HG02970 (cell line): ENCODE results near the gene SEC63.
"Not testable (repeated sequence)": the region's sequence is repeated elsewhere in the genome, so short reads cannot be mapped to it uniquely, and the experiment has no call there.

Source experiments
- ATAC-seq: cut with Tn5 transposase; IDR thresholded peaks from one replicate; pipeline ENCODE4 v1.9.1; 2021; ENCODE audit warnings: mild to moderate bottlenecking, moderate library complexity, moderate number of reproducible peaks; ENCODE audit not compliant: unreplicated experiment, low FRiP score

The SEC63 gene

GRCh38 chr6:107932580-107932979 is 25.4 kb downstream of the SEC63 start:
- no peak for ATAC-seq

DNA sequence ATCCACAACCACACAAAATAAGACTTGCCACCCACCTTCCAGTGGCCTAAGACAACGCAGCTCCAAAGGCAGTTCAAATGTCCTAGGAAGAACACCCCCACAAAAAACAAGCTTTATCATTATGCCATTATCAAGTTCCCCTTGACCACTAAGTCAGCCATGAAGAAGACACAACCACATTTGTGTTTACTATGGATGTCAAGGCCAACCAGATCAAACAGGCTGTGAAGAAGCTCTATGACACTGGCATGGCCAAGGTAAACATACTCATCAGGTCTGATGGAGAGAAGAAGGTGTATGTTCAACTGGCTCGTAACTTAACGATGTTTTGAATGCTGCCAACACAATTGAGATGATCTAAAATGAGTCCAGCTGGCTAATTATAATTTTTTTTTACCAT is 26.1 kb downstream of the SEC63 start:
- ATAC-seq: no peak

GRCh38 chr6:107928984-107929383 is 29.0 kb downstream of the SEC63 start:
- ATAC-seq: no peak

DNA sequence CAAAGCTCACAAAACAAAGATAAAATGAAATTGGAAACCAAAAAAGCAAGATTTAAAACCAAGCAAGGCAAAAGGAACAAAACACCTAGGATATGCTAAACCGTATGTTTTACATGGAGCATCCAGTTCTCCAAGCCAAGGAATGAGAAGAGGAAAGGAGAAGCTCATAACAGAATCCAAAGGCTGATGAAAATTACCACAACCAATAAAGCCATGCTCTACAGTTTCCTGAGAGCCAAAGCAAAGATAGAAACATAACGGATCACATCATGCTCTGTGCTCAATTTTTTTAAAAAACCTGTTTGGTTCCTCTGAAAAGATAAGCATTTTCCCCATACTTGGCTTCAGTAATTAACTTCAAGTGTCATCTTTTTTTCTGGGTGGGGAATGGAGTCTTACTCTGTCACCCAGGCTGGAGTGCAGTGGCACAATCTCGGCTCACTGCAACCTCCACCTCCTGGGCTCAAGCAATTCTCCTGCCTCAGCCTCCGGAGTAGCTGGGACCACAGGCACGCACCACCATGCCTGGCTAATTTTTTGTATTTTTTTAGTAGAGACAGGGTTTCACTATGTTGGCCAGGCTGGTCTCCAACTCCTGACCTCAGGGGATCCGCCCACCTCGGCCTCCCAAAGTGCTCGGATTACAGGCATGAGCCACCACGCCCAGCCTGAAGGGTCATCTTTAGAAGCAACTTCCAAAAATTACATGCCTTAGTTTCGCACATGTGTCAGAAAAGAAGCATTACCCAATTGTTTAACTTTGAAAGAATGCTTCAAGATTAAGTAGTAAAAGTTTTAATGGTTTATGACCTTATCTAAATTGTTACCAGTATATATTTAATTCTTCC is 31.1 kb downstream of the SEC63 start:
- not testable (repeated sequence) for ATAC-seq

- ATAC-seq: no peak
Measured at GRCh38 chr6:107917451-107918375, 40.3 kb downstream of the SEC63 start.

DNA sequence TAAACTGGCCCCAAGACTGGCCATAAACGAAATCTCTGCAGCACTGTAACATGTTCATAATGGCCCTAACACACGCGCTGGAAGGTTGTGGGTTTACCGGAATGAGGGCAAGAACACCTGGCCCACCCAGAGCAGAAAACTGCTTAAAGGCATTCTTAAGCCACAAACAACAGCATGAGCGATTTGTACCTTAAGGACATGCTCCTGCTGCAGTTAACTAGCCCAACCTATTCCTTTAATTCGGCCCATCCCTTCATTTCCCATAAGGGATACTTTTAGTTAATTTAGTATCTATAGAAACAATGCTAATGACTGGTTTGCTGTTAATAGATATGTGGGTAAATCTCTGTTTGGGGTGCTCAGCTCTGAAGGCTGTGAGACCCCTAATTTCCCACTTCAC is 41.0 kb downstream of the SEC63 start:
- ATAC-seq: not testable (repeated sequence)

DNA sequence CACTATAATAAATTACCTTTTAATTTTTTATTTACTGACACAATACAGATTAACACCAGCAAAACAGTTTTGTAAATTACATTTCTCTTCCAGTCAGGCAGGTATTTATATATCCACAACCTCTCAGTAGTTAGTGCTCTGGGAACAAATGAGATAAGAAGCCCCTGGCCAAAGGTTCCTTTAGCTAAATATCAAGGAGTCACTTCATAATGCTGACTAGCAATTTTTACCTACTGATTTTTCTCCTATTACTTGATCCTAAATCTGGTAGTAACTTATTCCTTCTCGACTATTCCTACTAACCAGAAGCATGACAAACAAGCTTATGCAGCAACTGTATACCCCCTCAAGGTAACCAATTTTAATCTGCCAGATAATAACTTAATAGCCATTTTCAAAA is 46.3 kb downstream of the SEC63 start:
- ATAC-seq: no peak

- ATAC-seq: no peak
Measured at GRCh38 chr6:107894809-107895396, 63.1 kb downstream of the SEC63 start.

GRCh38 chr6:107890431-107890830 is 67.6 kb downstream of the SEC63 start:
- not testable (repeated sequence) for ATAC-seq

DNA sequence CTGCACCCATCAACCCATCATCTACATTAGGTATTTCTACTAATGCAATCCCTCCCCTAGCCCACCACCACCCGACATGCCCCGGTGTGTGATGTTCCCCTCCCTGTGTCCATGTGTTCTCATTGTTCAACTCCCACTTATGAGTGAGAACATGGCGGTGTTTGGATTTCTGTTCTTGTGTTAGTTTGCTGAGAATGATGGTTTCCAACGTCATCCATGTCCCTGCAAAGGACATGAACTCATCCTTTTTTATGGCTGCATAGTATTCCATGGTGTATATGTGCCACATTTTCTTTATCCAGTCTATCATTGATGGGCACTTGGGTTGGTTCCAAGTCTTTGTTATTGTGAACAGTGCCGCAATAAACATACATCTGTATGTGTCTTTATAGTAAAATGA is 72.1 kb downstream of the SEC63 start:
- not testable (repeated sequence) for ATAC-seq

GRCh38 chr6:107879941-107880340 is 78.1 kb downstream of the SEC63 start:
- no peak for ATAC-seq

DNA sequence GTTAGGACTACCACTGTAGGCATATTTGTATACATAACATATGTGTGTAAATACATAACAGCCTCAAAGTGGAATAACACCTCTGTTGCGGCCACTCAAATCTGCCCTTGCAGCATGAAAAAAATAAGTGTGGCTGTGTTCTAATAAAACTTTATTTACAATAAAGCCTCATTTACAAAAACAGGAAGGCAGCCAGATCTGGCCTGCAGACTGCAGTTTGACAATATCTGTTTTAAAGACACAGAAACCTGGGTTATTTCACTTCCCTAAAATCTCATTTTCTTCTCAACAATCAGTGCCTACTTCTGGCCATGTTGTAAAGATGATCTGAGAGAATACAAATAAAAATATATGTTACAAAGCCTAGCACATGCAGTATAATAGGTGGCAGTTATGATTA is 80.0 kb downstream of the SEC63 start:
- ATAC-seq: no peak

- ATAC-seq: no peak
Measured at GRCh38 chr6:107871976-107872375, 86.0 kb downstream of the SEC63 start.

DNA sequence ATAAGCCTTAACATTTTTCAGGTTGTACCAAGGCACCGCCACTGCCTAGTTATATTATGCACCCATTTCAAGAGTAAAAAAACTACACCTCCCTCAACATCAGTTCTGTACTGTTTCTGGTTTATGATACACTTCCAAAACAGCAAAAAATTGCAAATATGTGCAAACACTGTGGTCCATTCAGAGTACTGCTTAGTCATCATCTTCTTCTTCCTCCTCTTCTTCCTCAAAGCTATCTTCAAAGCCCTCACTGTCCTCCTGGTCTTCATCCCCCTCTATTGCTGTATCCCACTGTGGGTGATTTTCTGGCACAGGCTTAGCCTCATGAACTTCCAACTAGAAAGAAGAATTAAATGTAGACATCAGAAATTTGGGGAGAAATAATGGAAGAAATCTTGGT is 86.5 kb downstream of the SEC63 start:
- not testable (repeated sequence) for ATAC-seq

- no peak for ATAC-seq
Measured at GRCh38 chr6:107871016-107871415, 87.0 kb downstream of the SEC63 start.

DNA sequence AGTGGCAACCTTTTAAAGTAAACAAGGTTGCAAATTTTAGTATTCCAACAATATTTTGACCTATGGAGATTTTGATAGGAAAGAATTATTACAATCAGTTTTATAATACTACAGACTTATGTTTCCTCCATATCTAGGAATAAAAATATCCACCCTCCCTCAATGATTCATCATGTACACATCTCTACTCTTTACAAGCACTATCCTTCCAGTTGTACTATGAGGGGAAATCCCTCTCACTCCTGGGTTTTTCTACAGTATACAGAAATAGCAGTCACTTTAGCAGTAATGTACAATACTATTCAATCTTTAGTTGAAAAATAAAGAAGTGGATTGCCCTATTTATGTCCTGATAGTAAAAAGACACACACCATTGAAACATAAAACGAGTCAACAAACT is 87.6 kb downstream of the SEC63 start:
- ATAC-seq: no peak

- no peak for ATAC-seq
Measured at GRCh38 chr6:107869871-107870270, 88.1 kb downstream of the SEC63 start.

- no peak for ATAC-seq
Measured at GRCh38 chr6:107868867-107869611, 89.0 kb downstream of the SEC63 start.

GRCh38 chr6:107867302-107867615 is 90.7 kb downstream of the SEC63 start:
- ATAC-seq: no peak

- no peak for ATAC-seq
Measured at GRCh38 chr6:107866606-107867301, 91.3 kb downstream of the SEC63 start.
